HCT116 (cell line): ENCODE measurements around the gene ETS1.

Source experiments
- CBX3 ChIP-seq: IDR thresholded peaks from 2 replicates; pipeline ENCODE4 v1.6.1; 2012; ENCODE audit warnings: low read depth
- POLR2A ChIP-seq: IDR thresholded peaks from 2 replicates; pipeline ENCODE4 v1.7.0; 2011; ENCODE audit warnings: borderline replicate concordance; ENCODE audit not compliant: insufficient read depth, insufficient read length; ENCODE audit errors: extremely low read depth

- TF ChIP-seq CBX3 (no peak), POLR2A (no peak)
These were observed 129.5 kb downstream of the ETS1 start for GRCh38 chr11:128457874-128458273.
